SK-N-DZ (cell line): ENCODE data around the gene FUOM.
A peak's percentile ranks its signal among the peaks of the same experiment; 100 is the strongest.

ENCODE experiments used
- DNase-seq: peaks from one replicate; pipeline ENCODE4 v3.0.0-alpha.2; 2015; ENCODE audit warnings: low spot score

FUOM gene

GRCh38 chr10:133351408-133352318, 6.2 kb downstream of the FUOM start:
- DNase-seq: no peak

GRCh38 chr10:133350950-133351329, 6.9 kb downstream of the FUOM start:
- no peak for DNase-seq

GRCh38 chr10:133350283-133350949, 7.4 kb downstream of the FUOM start:
- no peak for DNase-seq

- DNase-seq: no peak
These were observed 8.2 kb downstream of the FUOM start for GRCh38 chr10:133349577-133350011.

GRCh38 chr10:133349160-133349568, 8.7 kb downstream of the FUOM start:
- DNase-seq: no peak

- no peak for DNase-seq
These were observed 9.9 kb downstream of the FUOM start for GRCh38 chr10:133347710-133348517.

GRCh38 chr10:133346413-133346812, 11.4 kb downstream of the FUOM start:
- DNase-seq: no peak

- no peak for DNase-seq
These were observed 13.6 kb downstream of the FUOM start for GRCh38 chr10:133344236-133344635.

- DNase-seq: no peak
These were observed 14.3 kb downstream of the FUOM start for GRCh38 chr10:133343558-133343957.

- DNase-seq: no peak
These were observed 14.9 kb downstream of the FUOM start for GRCh38 chr10:133342942-133343341.

GRCh38 chr10:133341983-133342382, 15.8 kb downstream of the FUOM start:
- no peak for DNase-seq

GRCh38 chr10:133339708-133340380, 18.0 kb downstream of the FUOM start:
- DNase-seq: no peak

GRCh38 chr10:133338080-133339071, 19.4 kb downstream of the FUOM start:
- DNase-seq: no peak

- DNase-seq: no peak
These were observed 20.5 kb downstream of the FUOM start for GRCh38 chr10:133337370-133337725.

- peak; percentile 81 for DNase-seq
These were observed 21.0 kb downstream of the FUOM start, which contains the start of gene CALY for GRCh38 chr10:133336577-133337369. TSS of gene CALY (minus strand) at chr10:133336896. CDS start at chr10:133328989, 7,907 bp downstream.

GRCh38 chr10:133336118-133336576, 21.7 kb downstream of the FUOM start:
- DNase-seq: no peak

- DNase-seq: peak; percentile 52
These were observed 22.3 kb downstream of the FUOM start for GRCh38 chr10:133335246-133336117.
